H9 (cell line): Measurements from ENCODE around the gene TMEM270. TPM values are rescaled to one million over a fixed set of nuclear protein-coding genes. Genes with fewer than 3 reads are reported as not detected.
A peak's percentile ranks its signal among the peaks of the same experiment; 100 is the strongest.

ENCODE experiments used
- DNase-seq: peaks from one replicate; pipeline ENCODE4 v3.0.0-alpha.2; 2017
- H2AFZ ChIP-seq: one replicate; pipeline ENCODE4 v1.6.1; 2013; ENCODE audit warnings: mild to moderate bottlenecking, low read length, control low read depth, moderate library complexity
- H2AK5ac ChIP-seq: 2 replicates; pipeline ENCODE4 v1.6.1; 2013; ENCODE audit warnings: low read length, control low read depth, mixed read lengths; ENCODE audit not compliant: insufficient read length
- H2BK120ac ChIP-seq: one replicate; pipeline ENCODE4 v1.6.1; 2013; ENCODE audit warnings: low read depth, mild to moderate bottlenecking, low read length, control low read depth, inconsistent platforms; ENCODE audit not compliant: poor library complexity, severe bottlenecking
- H2BK12ac ChIP-seq: 2 replicates; pipeline ENCODE4 v1.6.1; 2013; ENCODE audit warnings: low read length, control low read depth, mixed read lengths, low read depth; ENCODE audit not compliant: insufficient read length
- H2BK15ac ChIP-seq: 2 replicates; pipeline ENCODE4 v1.6.1; 2013; ENCODE audit warnings: low read depth, low read length, control low read depth
- H2BK20ac ChIP-seq: one replicate; pipeline ENCODE4 v1.6.1; 2013; ENCODE audit warnings: low read depth, mild to moderate bottlenecking, low read length, control low read depth, inconsistent platforms; ENCODE audit not compliant: poor library complexity, severe bottlenecking
- H2BK5ac ChIP-seq: 2 replicates; pipeline ENCODE4 v1.6.1; 2013; ENCODE audit warnings: low read length, control low read depth, mixed read lengths; ENCODE audit not compliant: insufficient read length
- H3K14ac ChIP-seq: 2 replicates; pipeline ENCODE4 v1.6.1; 2013; ENCODE audit warnings: low read length, control low read depth; ENCODE audit not compliant: insufficient read depth
- H3K18ac ChIP-seq: 2 replicates; pipeline ENCODE4 v1.6.1; 2013; ENCODE audit warnings: low read depth, mild to moderate bottlenecking, mixed read lengths, low read length, control low read depth; ENCODE audit not compliant: insufficient read length
- H3K23ac ChIP-seq: 2 replicates; pipeline ENCODE4 v1.6.1; 2013; ENCODE audit warnings: low read length, control low read depth, mixed read lengths, low read depth; ENCODE audit not compliant: insufficient read length
- H3K23me2 ChIP-seq: 2 replicates; pipeline ENCODE4 v1.6.1; 2013; ENCODE audit warnings: low read depth, mild to moderate bottlenecking, mixed read lengths, low read length, control low read depth; ENCODE audit not compliant: insufficient read length, poor library complexity, severe bottlenecking
- H3K27ac ChIP-seq: 2 replicates; pipeline ENCODE4 v1.5.1; 2013; ENCODE audit warnings: low read length, control low read depth, mixed read lengths, low read depth; ENCODE audit not compliant: insufficient read length
- H3K27me3 ChIP-seq: 2 replicates; pipeline ENCODE4 v1.6.1; 2013; ENCODE audit warnings: low read length, control low read depth, inconsistent platforms; ENCODE audit not compliant: insufficient read depth
- H3K4ac ChIP-seq: 2 replicates; pipeline ENCODE4 v1.6.1; 2013; ENCODE audit warnings: low read depth, mild to moderate bottlenecking, control low read depth, inconsistent platforms, low read length, moderate library complexity
- H3K4me1 ChIP-seq: 2 replicates; pipeline ENCODE4 v1.6.1; 2013; ENCODE audit warnings: low read length, control low read depth, inconsistent platforms; ENCODE audit not compliant: insufficient read depth
- H3K4me2 ChIP-seq: 2 replicates; pipeline ENCODE4 v1.6.1; 2013; ENCODE audit warnings: low read length, control low read depth, mixed read lengths; ENCODE audit not compliant: insufficient read length, insufficient read depth
- H3K56ac ChIP-seq: 2 replicates; pipeline ENCODE4 v1.6.1; 2013; ENCODE audit warnings: low read depth, mild to moderate bottlenecking, mixed read lengths, low read length, control low read depth; ENCODE audit not compliant: insufficient read length
- H3K79me1 ChIP-seq: 2 replicates; pipeline ENCODE4 v1.6.1; 2013; ENCODE audit warnings: low read depth, mild to moderate bottlenecking, moderate library complexity, low read length, control low read depth, inconsistent platforms; ENCODE audit not compliant: insufficient read depth, poor library complexity, severe bottlenecking
- H3K79me2 ChIP-seq: 2 replicates; pipeline ENCODE4 v1.6.1; 2013; ENCODE audit warnings: low read length, control low read depth, inconsistent platforms; ENCODE audit not compliant: insufficient read depth
- H3K9ac ChIP-seq: 2 replicates; pipeline ENCODE4 v1.6.1; 2013; ENCODE audit warnings: low read length, control low read depth, mixed read lengths; ENCODE audit not compliant: insufficient read length; ENCODE audit errors: extremely low read depth
- H3K9me3 ChIP-seq: one replicate; pipeline ENCODE4 v1.6.1; 2013; ENCODE audit warnings: low read depth, low read length, inconsistent platforms; ENCODE audit not compliant: control insufficient read depth
- H3T11ph ChIP-seq: one replicate; pipeline ENCODE4 v1.6.1; 2013; ENCODE audit warnings: mild to moderate bottlenecking, low read length, control low read depth, inconsistent platforms
- H4K20me1 ChIP-seq: one replicate; pipeline ENCODE4 v1.6.1; 2013; ENCODE audit not compliant: control insufficient read depth, insufficient read length, insufficient read depth
- H4K5ac ChIP-seq: 2 replicates; pipeline ENCODE4 v1.6.1; 2013; ENCODE audit warnings: low read depth, mild to moderate bottlenecking, mixed read lengths, low read length, control low read depth; ENCODE audit not compliant: insufficient read length
- H4K8ac ChIP-seq: replicated peaks from 2 replicates; pipeline ENCODE4 v1.6.1; 2013; ENCODE audit warnings: low read length, control low read depth, mixed read lengths, low read depth; ENCODE audit not compliant: insufficient read length
- H4K91ac ChIP-seq: 2 replicates; pipeline ENCODE4 v1.6.1; 2013; ENCODE audit warnings: low read depth, mild to moderate bottlenecking, moderate library complexity, mixed read lengths, low read length, control low read depth; ENCODE audit not compliant: insufficient read length
- H3K27ac Mint-ChIP-seq, 3 experiments: 2 replicates in 2 of 3; 3 replicates in 1 of 3; pipeline ENCODE4 v1.8.0; 2020 to 2021; ENCODE audit warnings: mixed read lengths in 3 of 3, mild to moderate bottlenecking in 1 of 3, moderate library complexity in 1 of 3
- H3K27me3 Mint-ChIP-seq: 2 replicates; pipeline ENCODE4 v1.8.0; 2021; ENCODE audit warnings: low read depth, mild to moderate bottlenecking, moderate library complexity, mixed read lengths
- H3K36me3 Mint-ChIP-seq, 3 experiments: 2 replicates in 2 of 3; 3 replicates in 1 of 3; pipeline ENCODE4 v1.8.0; 2020 to 2021; ENCODE audit warnings: low read depth in 3 of 3, mixed read lengths in 3 of 3; ENCODE audit not compliant: insufficient read depth in 1 of 3
- H3K4me1 Mint-ChIP-seq, 2 experiments: 2 replicates each; pipeline ENCODE4 v1.8.0; 2020; ENCODE audit warnings: mixed read lengths in 2 of 2
- H3K4me3 Mint-ChIP-seq, 2 experiments: 2 replicates in 1 of 2; 3 replicates in 1 of 2; pipeline ENCODE4 v1.8.0; 2020 to 2021; ENCODE audit warnings: mild to moderate bottlenecking in 2 of 2, mixed read lengths in 2 of 2, moderate library complexity in 1 of 2
- H3K9me3 Mint-ChIP-seq, 2 experiments: 2 replicates in 1 of 2; 3 replicates in 1 of 2; pipeline ENCODE4 v1.8.0; 2020; ENCODE audit warnings: mild to moderate bottlenecking in 2 of 2, mixed read lengths in 2 of 2, moderate library complexity in 1 of 2
- WGBS: extraction: QIAGEN DNeasy Blood & Tissue Kit; methylation state at CpG from one replicate; pipeline ENCODE4 v1.1.7; 2013; ENCODE audit warnings: missing lambda C conversion rate, low lambda C conversion rate, mixed read lengths; ENCODE audit not compliant: insufficient read length; ENCODE audit errors: extremely low coverage; 5-methylcytosine and 5-hydroxymethylcytosine counted together
- total RNA-seq: library from RNA; stranded (reverse); gene quantifications from 2 replicates; pipeline ENCODE4 v1.2.1, GENCODE V29; 2021
- TF ChIP-seq, protein P1 (sequence below): fragments of 200-600 bp; sonication (generic); conservative IDR thresholded peaks from 3 replicates; pipeline ENCODE4 v1.8.0; 2021; ENCODE audit warnings: antibody characterized with exemption, mild to moderate bottlenecking

The TMEM270 gene
- total RNA-seq, 1 experiment from 2014 or later, result not detected

DNA sequence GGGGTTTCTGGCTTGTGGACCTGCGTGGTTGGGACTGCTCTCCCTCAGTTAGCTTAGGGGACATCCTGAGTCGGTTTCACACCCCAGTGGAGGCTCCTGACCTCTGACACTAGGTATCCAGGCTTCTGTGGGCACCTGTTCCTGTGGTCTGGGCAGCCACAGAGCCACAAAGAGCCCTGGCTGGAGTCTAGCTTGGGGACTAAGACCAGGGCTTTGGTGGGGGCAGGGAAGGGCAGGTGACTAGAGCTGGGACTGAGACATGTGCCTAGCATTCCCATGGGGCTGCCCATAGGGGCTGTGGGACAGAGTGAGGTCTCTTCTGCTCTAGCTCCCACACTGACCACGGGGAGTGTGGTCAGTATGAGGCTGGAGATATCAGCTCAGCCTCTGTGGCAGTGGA, 4.0 kb upstream of the TMEM270 start:
- Histone ChIP-seq H2BK12ac (no peak overlapping the region), H3K9ac (no peak overlapping the region), H3K4ac (no peak overlapping the region), H3K23ac (no peak overlapping the region), H3K4me2 (no peak overlapping the region), H3K18ac (no peak overlapping the region), H4K91ac (no peak overlapping the region), H4K20me1 (no peaks in the 10 kb centered on the region), H3K79me1 (no peaks in the 10 kb centered on the region), H3K27ac (no peak overlapping the region), H3K23me2 (no peaks in the 10 kb centered on the region), H3K9me3 (no peaks in the 10 kb centered on the region), H3K27me3 (no peaks in the 10 kb centered on the region), H2BK120ac (no peak overlapping the region), H2AK5ac (no peak overlapping the region), H2AFZ (no peak overlapping the region), H3K14ac (no peak overlapping the region), H4K5ac (no peak overlapping the region), H3K4me1 (no peaks in the 10 kb centered on the region), H2BK20ac (no peak overlapping the region), H3K79me2 (no peaks in the 10 kb centered on the region), H3T11ph (no peak overlapping the region), H2BK5ac (no peak overlapping the region), H2BK15ac (no peak overlapping the region), H3K56ac (no peak overlapping the region), H4K8ac (no peak overlapping the region)
- no CpG with 5 or more reads among the region's 3 CpGs for WGBS
- no peak for DNase-seq
- H3K4me1 Mint-ChIP-seq, result peaks cover 3 to 6% of the 10 kb centered on the region in 2 experiments; a peak in 3 of 4 replicates
- no peak overlapping the region for H3K4me3 Mint-ChIP-seq
- peak overlapping the region in 1 of 3 experiments; percentile 68; a peak in 1 of 7 replicates for H3K27ac Mint-ChIP-seq
- TF ChIP-seq, protein P1, sequence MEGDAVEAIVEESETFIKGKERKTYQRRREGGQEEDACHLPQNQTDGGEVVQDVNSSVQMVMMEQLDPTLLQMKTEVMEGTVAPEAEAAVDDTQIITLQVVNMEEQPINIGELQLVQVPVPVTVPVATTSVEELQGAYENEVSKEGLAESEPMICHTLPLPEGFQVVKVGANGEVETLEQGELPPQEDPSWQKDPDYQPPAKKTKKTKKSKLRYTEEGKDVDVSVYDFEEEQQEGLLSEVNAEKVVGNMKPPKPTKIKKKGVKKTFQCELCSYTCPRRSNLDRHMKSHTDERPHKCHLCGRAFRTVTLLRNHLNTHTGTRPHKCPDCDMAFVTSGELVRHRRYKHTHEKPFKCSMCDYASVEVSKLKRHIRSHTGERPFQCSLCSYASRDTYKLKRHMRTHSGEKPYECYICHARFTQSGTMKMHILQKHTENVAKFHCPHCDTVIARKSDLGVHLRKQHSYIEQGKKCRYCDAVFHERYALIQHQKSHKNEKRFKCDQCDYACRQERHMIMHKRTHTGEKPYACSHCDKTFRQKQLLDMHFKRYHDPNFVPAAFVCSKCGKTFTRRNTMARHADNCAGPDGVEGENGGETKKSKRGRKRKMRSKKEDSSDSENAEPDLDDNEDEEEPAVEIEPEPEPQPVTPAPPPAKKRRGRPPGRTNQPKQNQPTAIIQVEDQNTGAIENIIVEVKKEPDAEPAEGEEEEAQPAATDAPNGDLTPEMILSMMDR, result no peak
- H3K27me3 Mint-ChIP-seq, result peaks cover 50% of the 10 kb centered on the region
- H3K36me3 Mint-ChIP-seq, result no peaks in the 10 kb centered on the region; a peak in 1 of 7 replicates
- peaks cover 0 to 4% of the 10 kb centered on the region in 2 experiments; a peak in 2 of 5 replicates for H3K9me3 Mint-ChIP-seq
